Fibroblast of lung (primary cell): ENCODE data around the gene DRAXIN. TPM values are rescaled to one million over a fixed set of nuclear protein-coding genes. Genes with fewer than 3 reads are reported as not detected.

Experiments used
- DNase-seq, 2 donors: peaks; one replicate each; pipeline versions ENCODE4 v3.0.0 to v3.0.0-alpha.2; 2010; ENCODE audit warnings: low read depth in 2 of 2
- H2AFZ ChIP-seq: 2 replicates; pipeline ENCODE4 v1.5.1; 2012; ENCODE audit warnings: low read length, control low read depth, inconsistent platforms
- H3K27ac ChIP-seq: 2 replicates; pipeline ENCODE4 v1.5.1; 2011; ENCODE audit warnings: low read length, control low read depth; ENCODE audit not compliant: insufficient read depth
- H3K27me3 ChIP-seq: 2 replicates; pipeline ENCODE4 v1.5.1; 2011; ENCODE audit warnings: mild to moderate bottlenecking, low read length; ENCODE audit not compliant: control insufficient read depth, insufficient read depth
- H3K36me3 ChIP-seq: 2 replicates; pipeline ENCODE4 v1.5.1; 2011; ENCODE audit warnings: low read length; ENCODE audit not compliant: control insufficient read depth, insufficient read depth
- H3K4me1 ChIP-seq: 2 replicates; pipeline ENCODE4 v1.5.1; 2011; ENCODE audit warnings: low read length; ENCODE audit not compliant: control insufficient read depth, insufficient read depth; ENCODE audit errors: extremely low read depth
- H3K4me2 ChIP-seq: 2 replicates; pipeline ENCODE4 v1.5.1; 2011; ENCODE audit warnings: low read length, control low read depth; ENCODE audit not compliant: insufficient read depth; ENCODE audit errors: extremely low read depth
- H3K4me3 ChIP-seq, 4 experiments: fragments of 200-600 bp in 1 of 4; sonication (generic) in 1 of 4; replicated peaks in 1 of 4; 2 replicates each; pipeline ENCODE4 v1.5.1; 2011 to 2016; ENCODE audit warnings: low read length in 4 of 4, low read depth in 3 of 4, mild to moderate bottlenecking in 3 of 4, control low read depth in 2 of 4, inconsistent platforms in 1 of 4, mixed read lengths in 1 of 4; ENCODE audit not compliant: insufficient read depth in 1 of 4; ENCODE audit errors: control extremely low read depth in 1 of 4
- H3K79me2 ChIP-seq: 2 replicates; pipeline ENCODE4 v1.5.1; 2012; ENCODE audit warnings: mild to moderate bottlenecking, low read length, inconsistent platforms; ENCODE audit not compliant: control insufficient read depth, insufficient read depth
- H3K9ac ChIP-seq: 2 replicates; pipeline ENCODE4 v1.5.1; 2011; ENCODE audit warnings: mild to moderate bottlenecking, low read length, control low read depth; ENCODE audit not compliant: insufficient read depth
- H3K9me3 ChIP-seq: 2 replicates; pipeline ENCODE4 v1.5.1; 2012; ENCODE audit warnings: low read depth, low read length; ENCODE audit not compliant: control insufficient read depth, insufficient read depth
- H4K20me1 ChIP-seq: 2 replicates; pipeline ENCODE4 v1.5.1; 2011; ENCODE audit warnings: low read length; ENCODE audit not compliant: control insufficient read depth, insufficient read depth; ENCODE audit errors: extremely low read depth
- EZH2 ChIP-seq: IDR thresholded peaks from 2 replicates; pipeline ENCODE4 v1.5.1; 2012; ENCODE audit warnings: low read length, control low read depth, mild to moderate bottlenecking; ENCODE audit errors: missing control alignments
- polyA plus RNA-seq, 2 donors: library from polyadenylated mRNA; depleted of rRNA in 1 of 2; stranded (reverse) in 1 of 2; unstranded in 1 of 2; fragments of >200 nt; gene quantifications; 2 replicates each; pipeline ENCODE4 v1.2.1, GENCODE V29; 2011 to 2012; ENCODE audit warnings: missing spikeins in 1 of 2
- total RNA-seq: library from RNA; depleted of rRNA; stranded (reverse); fragments of >200 nt; gene quantifications from 2 replicates; pipeline ENCODE4 v1.2.1, GENCODE V29; 2014
- TF ChIP-seq, protein P1 (sequence below), 2 donors: IDR thresholded peaks in 1 of 2; conservative IDR thresholded peaks in 1 of 2; 1 replicate in 1 of 2; 2 replicates in 1 of 2; pipeline ENCODE4 v1.5.1; 2011 to 2012; ENCODE audit warnings: low read length in 2 of 2, control low read depth in 1 of 2, inconsistent platforms in 1 of 2, low read depth in 1 of 2, mild to moderate bottlenecking in 1 of 2

DRAXIN gene
- total and polyA plus RNA-seq, 2 donors (not counting 1 experiment from before 2014, with no cell fraction given) = 0.03 to 0.50 TPM

- Histone ChIP-seq H3K4me1 (no peaks in the 10 kb centered on the region), H4K20me1 (no peaks in the 10 kb centered on the region), H3K27me3 (no peaks in the 10 kb centered on the region), H3K4me3 (no peak overlapping the region), H3K36me3 (no peaks in the 10 kb centered on the region), H3K27ac (no peak overlapping the region), H3K9ac (no peak overlapping the region), H2AFZ (no peak overlapping the region), H3K9me3 (no peaks in the 10 kb centered on the region), H3K79me2 (no peaks in the 10 kb centered on the region), H3K4me2 (no peak overlapping the region)
- no peak for DNase-seq
- TF ChIP-seq, protein P1, sequence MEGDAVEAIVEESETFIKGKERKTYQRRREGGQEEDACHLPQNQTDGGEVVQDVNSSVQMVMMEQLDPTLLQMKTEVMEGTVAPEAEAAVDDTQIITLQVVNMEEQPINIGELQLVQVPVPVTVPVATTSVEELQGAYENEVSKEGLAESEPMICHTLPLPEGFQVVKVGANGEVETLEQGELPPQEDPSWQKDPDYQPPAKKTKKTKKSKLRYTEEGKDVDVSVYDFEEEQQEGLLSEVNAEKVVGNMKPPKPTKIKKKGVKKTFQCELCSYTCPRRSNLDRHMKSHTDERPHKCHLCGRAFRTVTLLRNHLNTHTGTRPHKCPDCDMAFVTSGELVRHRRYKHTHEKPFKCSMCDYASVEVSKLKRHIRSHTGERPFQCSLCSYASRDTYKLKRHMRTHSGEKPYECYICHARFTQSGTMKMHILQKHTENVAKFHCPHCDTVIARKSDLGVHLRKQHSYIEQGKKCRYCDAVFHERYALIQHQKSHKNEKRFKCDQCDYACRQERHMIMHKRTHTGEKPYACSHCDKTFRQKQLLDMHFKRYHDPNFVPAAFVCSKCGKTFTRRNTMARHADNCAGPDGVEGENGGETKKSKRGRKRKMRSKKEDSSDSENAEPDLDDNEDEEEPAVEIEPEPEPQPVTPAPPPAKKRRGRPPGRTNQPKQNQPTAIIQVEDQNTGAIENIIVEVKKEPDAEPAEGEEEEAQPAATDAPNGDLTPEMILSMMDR (conservative IDR thresholded peaks at IDR 0.05 in 1 of 2, IDR thresholded peaks at IDR 0.05 in 1 of 2; ENCODE audit: low read depth in 1 of 2, low read length in 2 of 2) = no peak
- no peak for TF ChIP-seq EZH2
Measured at GRCh38 chr1:11714831-11715575, 23.5 kb downstream of the DRAXIN start.

DNA sequence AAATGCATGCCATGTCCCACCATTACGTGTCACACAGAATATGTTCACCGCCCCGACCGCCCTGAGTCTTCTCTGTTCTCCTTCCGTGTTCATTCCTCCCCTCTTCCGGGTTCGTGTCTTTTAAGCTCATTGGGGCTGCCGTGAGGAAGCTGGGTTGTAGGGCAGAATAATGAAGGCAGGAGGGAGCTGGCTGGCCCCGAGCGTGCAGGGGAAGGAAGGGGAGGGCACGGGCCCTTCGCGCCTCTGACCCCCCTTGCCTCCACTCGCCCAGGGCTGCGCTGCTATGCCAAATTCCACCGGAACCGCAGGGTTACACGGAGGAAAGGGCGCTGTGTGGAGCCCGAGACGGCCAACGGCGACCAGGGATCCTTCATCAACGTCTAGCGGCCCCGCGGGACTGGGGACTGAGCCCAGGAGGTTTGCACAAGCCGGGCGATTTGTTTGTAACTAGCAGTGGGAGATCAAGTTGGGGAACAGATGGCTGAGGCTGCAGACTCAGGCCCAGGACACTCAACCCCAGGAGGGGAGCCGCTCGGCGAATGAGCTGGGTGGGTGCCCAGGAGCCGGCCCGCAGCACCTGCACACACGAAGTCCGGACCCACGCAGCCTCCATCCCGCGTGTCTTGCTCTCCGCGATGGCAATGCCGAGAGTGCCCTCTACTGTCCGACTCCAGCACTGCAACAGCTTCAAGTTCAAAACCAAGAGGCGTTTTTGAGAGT is 28.0 kb downstream of the DRAXIN start:
- Histone ChIP-seq H3K4me2 (peak overlapping the region; percentile 75), H3K4me1 (no peaks in the 10 kb centered on the region), H4K20me1 (no peaks in the 10 kb centered on the region), H3K9me3 (no peaks in the 10 kb centered on the region), H3K9ac (no peak overlapping the region), H3K27ac (no peak overlapping the region), H3K27me3 (peaks cover 5% of the 10 kb centered on the region), H3K79me2 (no peaks in the 10 kb centered on the region), H3K36me3 (no peaks in the 10 kb centered on the region), H3K4me3 (peak overlapping the region in 3 of 4 experiments; percentile 17 to 42 (median 30)), H2AFZ (peak overlapping the region; percentile 65)
- peak; percentile 46 to 72 for DNase-seq
- TF ChIP-seq EZH2 = no peak
- TF ChIP-seq, protein P1 (conservative IDR thresholded peaks at IDR 0.05 in 1 of 2, IDR thresholded peaks at IDR 0.05 in 1 of 2; ENCODE audit: low read depth in 1 of 2, low read length in 2 of 2) = peak; percentile 98 to 99

DNA sequence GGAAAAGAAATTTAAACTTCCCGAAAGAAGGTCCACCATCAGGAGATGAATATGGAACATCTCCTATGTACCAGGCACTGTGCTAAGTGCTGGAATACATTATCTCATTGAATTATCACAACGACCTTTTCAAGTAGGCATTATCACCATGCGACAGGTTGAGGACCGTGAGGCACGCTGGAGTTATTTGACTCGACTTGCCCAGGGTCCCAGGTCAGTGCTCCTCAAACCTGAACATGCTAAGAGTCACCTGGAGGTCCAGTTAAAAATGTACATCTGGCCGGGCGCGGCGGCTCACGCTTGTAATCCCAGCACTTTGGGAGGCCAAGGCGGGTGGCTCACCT is 28.5 kb downstream of the DRAXIN start:
- Histone ChIP-seq H3K27me3 (peaks cover 5% of the 10 kb centered on the region), H3K4me2 (peak overlapping the region; percentile 75), H3K36me3 (no peaks in the 10 kb centered on the region), H3K9me3 (no peaks in the 10 kb centered on the region), H2AFZ (no peak overlapping the region), H3K79me2 (no peaks in the 10 kb centered on the region), H3K9ac (no peak overlapping the region), H3K4me1 (no peaks in the 10 kb centered on the region), H4K20me1 (no peaks in the 10 kb centered on the region), H3K4me3 (no peak overlapping the region), H3K27ac (no peak overlapping the region)
- TF ChIP-seq, protein P1 (conservative IDR thresholded peaks at IDR 0.05 in 1 of 2, IDR thresholded peaks at IDR 0.05 in 1 of 2; ENCODE audit: low read depth in 1 of 2, low read length in 2 of 2) = no peak
- no peak for TF ChIP-seq EZH2
- no peak for DNase-seq
